Spleen (tissue), 7 donors: ENCODE data around the gene MBTPS1.

Source experiments
- CTCF ChIP-seq, 11 experiments: fragments of 200-600 bp in 7 of 11; fragments of 450-650 bp in 4 of 11; sonication (generic) in 4 of 11; IDR thresholded peaks in 8 of 11; conservative IDR thresholded peaks in 3 of 11; 1 replicate in 7 of 11; 2 replicates in 4 of 11; pipeline versions ENCODE4 v1.4.0 to v1.8.0; 2016 to 2021; ENCODE audit warnings: antibody characterized with exemption in 11 of 11, inconsistent platforms in 4 of 11, mild to moderate bottlenecking in 1 of 11
- POLR2A ChIP-seq, 3 donors: fragments of 450-650 bp; IDR thresholded peaks; one replicate each; pipeline ENCODE4 v1.5.1; 2017; ENCODE audit warnings: antibody characterized with exemption in 3 of 3, mild to moderate bottlenecking in 1 of 3
- donor health status: DM: no; HTN: no; CAD: no; lungs with moderate emphysema.
- donor health status: DM: no; HTN: no; CAD: no.
- donor health status: DM: no; HTN: no; CAD: no.

GRCh38 chr16:84045818-84046470 is 70.8 kb downstream of the MBTPS1 start:
- TF ChIP-seq CTCF (IDR thresholded peaks at IDR 0.05 in 8 of 11, conservative IDR thresholded peaks at IDR 0.05 in 3 of 11), result no peak
- TF ChIP-seq POLR2A (IDR thresholded peaks at IDR 0.05), result no peak
